ENCODE data around the gene UPF3B.
"Not testable (repeated sequence)": the region's sequence is repeated elsewhere in the genome, so short reads cannot be mapped to it uniquely, and the experiment has no call there.

The UPF3B gene

GRCh38 chrX:119852382-119853353, at the start of gene UPF3B:
UPF3B (minus strand) TSS chrX:119852963; CDS start chrX:119852928, 35 bp downstream.
- DNase-seq: peak; percentile 98

GRCh38 chrX:119900976-119901375, 48.2 kb upstream of the UPF3B start:
- DNase-seq: no peak

GRCh38 chrX:119899125-119899524, 46.4 kb upstream of the UPF3B start:
- no peak for DNase-seq

- no peak for DNase-seq
Measured at GRCh38 chrX:119895843-119896326, 43.1 kb upstream of the UPF3B start, which contains the start of gene AKAP14. AKAP14 (plus strand) TSS chrX:119895893; CDS start chrX:119903224, 7,331 bp downstream.

GRCh38 chrX:119891961-119892692, 39.4 kb upstream of the UPF3B start:
- not testable (repeated sequence) for DNase-seq

GRCh38 chrX:119890626-119891025, 37.9 kb upstream of the UPF3B start:
- DNase-seq: not testable (repeated sequence)

- DNase-seq: peak; percentile 57
Measured at GRCh38 chrX:119887721-119888425, 35.1 kb upstream of the UPF3B start.

- DNase-seq: peak; percentile 49
Measured at GRCh38 chrX:119885554-119886428, 33.0 kb upstream of the UPF3B start.

GRCh38 chrX:119880552-119881437, 28.0 kb upstream of the UPF3B start:
- DNase-seq: peak; percentile 47

- DNase-seq: no peak
Measured at GRCh38 chrX:119880076-119880475, 27.3 kb upstream of the UPF3B start.

GRCh38 chrX:119878740-119879139, 26.0 kb upstream of the UPF3B start:
- no peak for DNase-seq

- peak; percentile 83 for DNase-seq
Measured at GRCh38 chrX:119871599-119872395, 19.0 kb upstream of the UPF3B start, which contains the start of the genes NDUFA1 and RNF113A. NDUFA1 (plus strand) TSS chrX:119871832; CDS start chrX:119871912, 80 bp downstream. RNF113A (minus strand) TSS chrX:119871733; CDS start chrX:119871613, 120 bp downstream.

- DNase-seq: no peak
Measured at GRCh38 chrX:119871245-119871598, 18.5 kb upstream of the UPF3B start.

GRCh38 chrX:119870626-119871131, 17.9 kb upstream of the UPF3B start:
- peak; percentile 47 for DNase-seq

GRCh38 chrX:119853444-119853843, 681 bp upstream of the UPF3B start:
- DNase-seq: no peak

GRCh38 chrX:119833905-119834304, 18.9 kb downstream of the UPF3B start:
- no peak for DNase-seq

- no peak for DNase-seq
Measured at GRCh38 chrX:119828446-119828845, 24.3 kb downstream of the UPF3B start.

- peak; percentile 2 for DNase-seq
Measured at GRCh38 chrX:119826399-119826959, 26.3 kb downstream of the UPF3B start.

GRCh38 chrX:119824221-119824620, 28.5 kb downstream of the UPF3B start:
- DNase-seq: not testable (repeated sequence)
